Mesenchymal stem cell (in vitro differentiated cells and primary cell): ENCODE measurements around the gene OAS1. TPM values are rescaled to one million over a fixed set of nuclear protein-coding genes. Genes with fewer than 3 reads are reported as not detected.

Experiments used
- DNase-seq: peaks from one replicate; pipeline ENCODE4 v3.0.0-alpha.2; 2013
- H2AFZ ChIP-seq: one replicate; pipeline ENCODE4 v1.6.1; 2013; ENCODE audit warnings: low read depth, mild to moderate bottlenecking, control low read depth, inconsistent platforms, low read length, moderate library complexity
- H2AK5ac ChIP-seq: 2 replicates; pipeline ENCODE4 v1.6.1; 2013; ENCODE audit warnings: low read length, moderate library complexity, mild to moderate bottlenecking, inconsistent platforms; ENCODE audit not compliant: severe bottlenecking
- H2BK120ac ChIP-seq: one replicate; pipeline ENCODE4 v1.6.1; 2013; ENCODE audit warnings: low read depth, mild to moderate bottlenecking, inconsistent platforms, low read length, moderate library complexity
- H2BK12ac ChIP-seq, 2 experiments: one replicate each; pipeline ENCODE4 v1.6.1; 2013; ENCODE audit warnings: inconsistent platforms in 2 of 2, low read length in 2 of 2, mild to moderate bottlenecking in 2 of 2, moderate library complexity in 2 of 2, control low read depth in 1 of 2
- H2BK15ac ChIP-seq: one replicate; pipeline ENCODE4 v1.6.1; 2013; ENCODE audit warnings: mild to moderate bottlenecking, low read depth, inconsistent platforms; ENCODE audit not compliant: poor library complexity, severe bottlenecking
- H2BK5ac ChIP-seq: 2 replicates; pipeline ENCODE4 v1.6.1; 2013; ENCODE audit warnings: low read depth, mild to moderate bottlenecking, low read length, control low read depth, inconsistent platforms; ENCODE audit not compliant: poor library complexity, severe bottlenecking
- H3K14ac ChIP-seq, 2 experiments: one replicate each; pipeline ENCODE4 v1.6.1; 2013; ENCODE audit warnings: inconsistent platforms in 2 of 2, low read length in 2 of 2, control low read depth in 1 of 2, mild to moderate bottlenecking in 1 of 2, moderate library complexity in 1 of 2
- H3K18ac ChIP-seq, 2 experiments: one replicate each; pipeline ENCODE4 v1.6.1; 2013; ENCODE audit warnings: inconsistent platforms in 2 of 2, low read length in 2 of 2, control low read depth in 1 of 2, low read depth in 1 of 2, mild to moderate bottlenecking in 1 of 2
- H3K23ac ChIP-seq, 2 experiments: one replicate each; pipeline ENCODE4 v1.6.1; 2013; ENCODE audit warnings: inconsistent platforms in 2 of 2, low read length in 2 of 2, mild to moderate bottlenecking in 2 of 2, moderate library complexity in 2 of 2, control low read depth in 1 of 2
- H3K27ac ChIP-seq: 2 replicates; pipeline ENCODE4 v1.5.1; 2013; ENCODE audit warnings: mild to moderate bottlenecking, moderate library complexity, low read length, control low read depth, inconsistent platforms; ENCODE audit not compliant: poor library complexity, severe bottlenecking
- H3K27me3 ChIP-seq, 2 experiments: 2 replicates each; pipeline versions ENCODE4 v1.6.1 to v1.7.0; 2013; ENCODE audit warnings: low read length in 2 of 2, mild to moderate bottlenecking in 2 of 2, moderate library complexity in 2 of 2, control low read depth in 1 of 2, inconsistent platforms in 1 of 2; ENCODE audit not compliant: control insufficient read depth in 1 of 2, insufficient read depth in 1 of 2
- H3K36me3 ChIP-seq, 2 experiments: 2 replicates each; pipeline versions ENCODE4 v1.6.1 to v1.7.0; 2013; ENCODE audit warnings: low read length in 2 of 2, control low read depth in 1 of 2, inconsistent platforms in 1 of 2, low read depth in 1 of 2, mild to moderate bottlenecking in 1 of 2; ENCODE audit not compliant: insufficient read depth in 2 of 2, control insufficient read depth in 1 of 2
- H3K4ac ChIP-seq, 2 experiments: one replicate each; pipeline ENCODE4 v1.6.1; 2013; ENCODE audit warnings: inconsistent platforms in 2 of 2, low read length in 2 of 2, mild to moderate bottlenecking in 2 of 2, moderate library complexity in 2 of 2, control low read depth in 1 of 2, low read depth in 1 of 2
- H3K4me1 ChIP-seq: 2 replicates; pipeline ENCODE4 v1.6.1; 2013; ENCODE audit warnings: low read depth, low read length, control low read depth; ENCODE audit not compliant: control insufficient read depth, insufficient read depth
- H3K4me2 ChIP-seq: 2 replicates; pipeline ENCODE4 v1.6.1; 2013; ENCODE audit warnings: low read length, mild to moderate bottlenecking, inconsistent platforms; ENCODE audit not compliant: poor library complexity, severe bottlenecking
- H3K4me3 ChIP-seq, 2 experiments: 2 replicates each; pipeline versions ENCODE4 v1.5.1 to v1.7.0; 2013; ENCODE audit warnings: low read length in 2 of 2, mild to moderate bottlenecking in 2 of 2, control low read depth in 1 of 2, low read depth in 1 of 2; ENCODE audit not compliant: insufficient read depth in 1 of 2
- H3K79me1 ChIP-seq: replicated peaks from 2 replicates; pipeline ENCODE4 v1.6.1; 2013; ENCODE audit warnings: mild to moderate bottlenecking, control low read depth, low read length, inconsistent platforms; ENCODE audit not compliant: poor library complexity, severe bottlenecking
- H3K9ac ChIP-seq: 2 replicates; pipeline ENCODE4 v1.7.0; 2013; ENCODE audit warnings: mild to moderate bottlenecking, low read length, moderate library complexity
- H3K9me3 ChIP-seq: 2 replicates; pipeline ENCODE4 v1.7.0; 2013; ENCODE audit warnings: mild to moderate bottlenecking, low read length; ENCODE audit not compliant: control insufficient read depth
- H4K8ac ChIP-seq: one replicate; pipeline ENCODE4 v1.6.1; 2013; ENCODE audit warnings: inconsistent platforms, mild to moderate bottlenecking, low read length, moderate library complexity
- H4K91ac ChIP-seq: one replicate; pipeline ENCODE4 v1.6.1; 2013; ENCODE audit warnings: mild to moderate bottlenecking, low read length, inconsistent platforms
- WGBS: methylation state at CpG from one replicate; pipeline ENCODE4 v1.1.7; 2013; ENCODE audit warnings: mixed read lengths; 5-methylcytosine and 5-hydroxymethylcytosine counted together
- polyA plus RNA-seq, 2 experiments: library from polyadenylated mRNA; stranded (reverse); fragments of 200-250 nt; gene quantifications; one replicate each; pipeline ENCODE4 v1.2.3, GENCODE V29; 2013

The OAS1 gene
- 1.4 TPM for polyA plus RNA-seq (2013, experiment 1 of 2)
- polyA plus RNA-seq (2013, experiment 2 of 2) = 1.7 TPM

DNA sequence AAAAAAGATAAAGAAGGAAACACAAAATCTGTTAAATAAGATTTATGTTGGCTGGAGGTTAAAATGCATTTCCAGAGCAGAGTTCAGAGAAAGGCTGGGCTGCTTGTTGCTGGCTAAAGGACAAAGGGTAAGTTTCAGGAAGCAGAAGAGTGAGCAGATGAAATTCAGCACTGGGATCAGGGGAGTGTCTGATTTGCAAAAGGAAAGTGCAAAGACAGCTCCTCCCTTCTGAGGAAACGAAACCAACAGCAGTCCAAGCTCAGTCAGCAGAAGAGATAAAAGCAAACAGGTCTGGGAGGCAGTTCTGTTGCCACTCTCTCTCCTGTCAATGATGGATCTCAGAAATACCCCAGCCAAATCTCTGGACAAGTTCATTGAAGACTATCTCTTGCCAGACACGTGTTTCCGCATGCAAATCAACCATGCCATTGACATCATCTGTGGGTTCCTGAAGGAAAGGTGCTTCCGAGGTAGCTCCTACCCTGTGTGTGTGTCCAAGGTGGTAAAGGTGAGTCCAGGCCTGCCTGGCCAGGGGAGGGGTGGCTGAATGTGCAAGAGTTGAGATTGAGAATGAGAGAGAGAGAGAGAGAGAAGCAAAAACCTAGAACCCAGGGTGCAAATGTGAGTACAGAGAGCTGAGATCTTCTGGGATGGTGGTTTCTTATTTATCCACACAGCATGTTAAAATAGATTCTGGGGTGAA lies at the start of gene OAS1:
Gene OAS1 (plus strand): TSS at position 251 of the 703 bp plus-strand sequence. CDS start 78 bp downstream, at position 329.
- peak within 1 kb of the TSS in 1 of 2 experiments; percentile 81 for H3K18ac ChIP-seq
- H2BK120ac ChIP-seq = no peak within 1 kb of the TSS
- H3K36me3 ChIP-seq = peaks cover 3 to 20% of the 10 kb centered on the region in 2 experiments
- no peak within 1 kb of the TSS for H3K14ac ChIP-seq
- H3K79me1 ChIP-seq = no peaks in the 10 kb centered on the region
- peaks cover 12% of the 10 kb centered on the region for H3K9me3 ChIP-seq
- H3K27ac ChIP-seq = peak within 1 kb of the TSS; percentile 71
- no peaks in the 10 kb centered on the region for H3K27me3 ChIP-seq
- peak within 1 kb of the TSS; percentile 54 for H2AFZ ChIP-seq
- DNase-seq = peak; percentile 58
- no peak within 1 kb of the TSS for H3K23ac ChIP-seq
- peak within 1 kb of the TSS; percentile 90 for H3K9ac ChIP-seq
- peak within 1 kb of the TSS; percentile 92 for H4K8ac ChIP-seq
- 31% methylated on average over 4 of the region's 4 CpGs for WGBS
- H3K4me2 ChIP-seq = peak within 1 kb of the TSS; percentile 62
- H3K4me3 ChIP-seq = peak within 1 kb of the TSS; percentile 43 to 90
- H2BK12ac ChIP-seq = peak within 1 kb of the TSS in 1 of 2 experiments; percentile 14
- no peak within 1 kb of the TSS for H3K4ac ChIP-seq
- no peak within 1 kb of the TSS for H2AK5ac ChIP-seq
- H2BK5ac ChIP-seq = no peak within 1 kb of the TSS
- peaks cover 13% of the 10 kb centered on the region for H3K4me1 ChIP-seq
- no peak within 1 kb of the TSS for H4K91ac ChIP-seq
- H2BK15ac ChIP-seq = no peak within 1 kb of the TSS

DNA sequence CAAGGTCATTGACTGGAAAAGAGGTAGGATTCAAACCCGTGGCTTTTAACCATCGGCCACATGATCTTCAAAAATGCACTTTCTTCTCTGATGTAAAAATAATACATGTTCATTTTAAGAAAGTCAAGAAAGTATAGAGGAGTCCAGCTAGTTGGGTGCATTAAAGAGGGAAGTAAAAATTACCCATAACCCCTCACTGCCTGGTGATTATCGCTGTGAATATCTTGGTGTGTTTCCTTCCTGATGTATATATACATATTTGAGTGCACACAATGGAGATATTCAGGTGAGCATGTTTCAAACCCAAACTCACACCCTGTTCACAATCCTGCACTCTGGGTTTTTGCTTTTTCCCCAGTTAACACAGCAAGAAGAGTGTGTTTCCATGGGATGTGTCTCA lies 47.5 kb upstream of the OAS1 start:
- Histone ChIP-seq H3K9ac (no peak overlapping the region), H3K27me3 (peaks cover 3 to 73% of the 10 kb centered on the region in 2 experiments), H3K36me3 (no peaks in the 10 kb centered on the region), H3K27ac (no peak overlapping the region), H4K8ac (no peak overlapping the region), H3K4me1 (peaks cover 1% of the 10 kb centered on the region), H3K23ac (no peak overlapping the region), H3K14ac (no peak overlapping the region), H2BK5ac (no peak overlapping the region), H3K4me3 (no peak overlapping the region), H2BK15ac (no peak overlapping the region), H4K91ac (no peak overlapping the region), H2BK12ac (no peak overlapping the region), H2AFZ (no peak overlapping the region), H3K18ac (no peak overlapping the region), H2BK120ac (no peak overlapping the region), H3K4ac (no peak overlapping the region), H2AK5ac (no peak overlapping the region), H3K9me3 (no peaks in the 10 kb centered on the region), H3K79me1 (no peaks in the 10 kb centered on the region), H3K4me2 (no peak overlapping the region)
- 100% methylated on average over 1 of the region's 3 CpGs for WGBS
- no peak for DNase-seq

GRCh38 chr12:112860181-112860580 lies 46.6 kb upstream of the OAS1 start:
- Histone ChIP-seq H3K4me1 (peaks cover 1% of the 10 kb centered on the region), H3K4me3 (no peak overlapping the region), H3K4me2 (no peak overlapping the region), H3K9ac (no peak overlapping the region), H3K36me3 (no peaks in the 10 kb centered on the region), H3K18ac (no peak overlapping the region), H4K91ac (no peak overlapping the region), H4K8ac (no peak overlapping the region), H2AK5ac (no peak overlapping the region), H2BK12ac (no peak overlapping the region), H2AFZ (no peak overlapping the region), H2BK120ac (no peak overlapping the region), H3K79me1 (no peaks in the 10 kb centered on the region), H2BK15ac (no peak overlapping the region), H3K9me3 (no peaks in the 10 kb centered on the region), H3K14ac (no peak overlapping the region), H3K27me3 (peaks cover 10 to 71% of the 10 kb centered on the region in 2 experiments), H3K23ac (no peak overlapping the region), H2BK5ac (no peak overlapping the region), H3K4ac (no peak overlapping the region), H3K27ac (no peak overlapping the region)
- DNase-seq = no peak
- WGBS = 84% methylated on average over 5 of the region's 5 CpGs

DNA sequence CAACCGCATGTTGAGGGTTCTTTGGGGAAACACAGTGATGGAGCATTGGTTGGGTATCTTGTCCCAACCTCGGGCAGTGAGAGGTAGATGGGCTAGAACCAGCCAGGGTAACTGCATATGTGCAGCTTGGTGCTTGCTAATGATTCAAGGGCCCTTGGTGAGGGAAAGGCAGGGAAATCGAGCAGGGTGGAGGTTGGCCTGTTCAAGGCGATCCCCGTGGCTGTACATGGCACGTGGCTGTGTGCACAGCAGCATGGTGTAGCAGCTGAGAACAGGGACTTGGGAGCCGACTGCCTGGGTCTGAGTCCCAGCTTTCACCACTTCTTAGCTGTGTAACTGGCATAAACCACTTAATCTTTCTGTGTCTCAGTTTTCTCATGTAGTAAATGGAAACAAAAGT lies 45.5 kb upstream of the OAS1 start:
- H3K4ac ChIP-seq = no peak overlapping the region
- WGBS = 76% methylated on average over 7 of the region's 7 CpGs
- H4K91ac ChIP-seq = no peak overlapping the region
- no peak overlapping the region for H3K18ac ChIP-seq
- peaks cover 1% of the 10 kb centered on the region for H3K4me1 ChIP-seq
- H3K4me2 ChIP-seq = no peak overlapping the region
- H2BK120ac ChIP-seq = no peak overlapping the region
- H2AFZ ChIP-seq = no peak overlapping the region
- H3K79me1 ChIP-seq = no peaks in the 10 kb centered on the region
- no peaks in the 10 kb centered on the region for H3K9me3 ChIP-seq
- H3K14ac ChIP-seq = no peak overlapping the region
- no peaks in the 10 kb centered on the region for H3K36me3 ChIP-seq
- no peak overlapping the region for H2BK15ac ChIP-seq
- H3K27me3 ChIP-seq = peaks cover 16 to 66% of the 10 kb centered on the region in 2 experiments
- H2BK12ac ChIP-seq = no peak overlapping the region
- no peak overlapping the region for H4K8ac ChIP-seq
- no peak overlapping the region for H2BK5ac ChIP-seq
- H3K27ac ChIP-seq = no peak overlapping the region
- no peak overlapping the region for H3K9ac ChIP-seq
- DNase-seq = no peak
- H3K4me3 ChIP-seq = no peak overlapping the region
- no peak overlapping the region for H3K23ac ChIP-seq
- H2AK5ac ChIP-seq = no peak overlapping the region
